ENCODE results near the gene EDAR. TPM values are rescaled to one million over a fixed set of nuclear protein-coding genes. Genes with fewer than 3 reads are reported as not detected.

The EDAR gene
- total RNA-seq, 4 donors from 2014 or later, result 0.38 to 5.0 (median 0.88) TPM; not detected in 1

GRCh38 chr2:109029490-109030201, 40.6 kb upstream of the EDAR start:
- Histone ChIP-seq H3K27ac (peak overlapping the region in 1 of 4 donors; percentile 84), H3K4me3 (no peak overlapping the region)

GRCh38 chr2:109028738-109029489, 39.9 kb upstream of the EDAR start:
- DNase-seq, result no peak
- no peaks in the 10 kb centered on the region for H3K36me3 ChIP-seq
- H3K4me3 ChIP-seq, result no peak overlapping the region
- no peak overlapping the region for H3K27ac ChIP-seq
- H3K27me3 ChIP-seq, result no peaks in the 10 kb centered on the region
- TF ChIP-seq, protein P1, sequence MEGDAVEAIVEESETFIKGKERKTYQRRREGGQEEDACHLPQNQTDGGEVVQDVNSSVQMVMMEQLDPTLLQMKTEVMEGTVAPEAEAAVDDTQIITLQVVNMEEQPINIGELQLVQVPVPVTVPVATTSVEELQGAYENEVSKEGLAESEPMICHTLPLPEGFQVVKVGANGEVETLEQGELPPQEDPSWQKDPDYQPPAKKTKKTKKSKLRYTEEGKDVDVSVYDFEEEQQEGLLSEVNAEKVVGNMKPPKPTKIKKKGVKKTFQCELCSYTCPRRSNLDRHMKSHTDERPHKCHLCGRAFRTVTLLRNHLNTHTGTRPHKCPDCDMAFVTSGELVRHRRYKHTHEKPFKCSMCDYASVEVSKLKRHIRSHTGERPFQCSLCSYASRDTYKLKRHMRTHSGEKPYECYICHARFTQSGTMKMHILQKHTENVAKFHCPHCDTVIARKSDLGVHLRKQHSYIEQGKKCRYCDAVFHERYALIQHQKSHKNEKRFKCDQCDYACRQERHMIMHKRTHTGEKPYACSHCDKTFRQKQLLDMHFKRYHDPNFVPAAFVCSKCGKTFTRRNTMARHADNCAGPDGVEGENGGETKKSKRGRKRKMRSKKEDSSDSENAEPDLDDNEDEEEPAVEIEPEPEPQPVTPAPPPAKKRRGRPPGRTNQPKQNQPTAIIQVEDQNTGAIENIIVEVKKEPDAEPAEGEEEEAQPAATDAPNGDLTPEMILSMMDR (IDR thresholded peaks at IDR 0.05), result no peak
- no peak for TF ChIP-seq POLR2A (IDR thresholded peaks at IDR 0.05)
- H3K9me3 ChIP-seq, result no peaks in the 10 kb centered on the region
- H3K4me1 ChIP-seq, result peaks cover 0 to 5% (median 0%) of the 10 kb centered on the region in 4 donors

More at GRCh38 chr2:109029490-109030201, 40.6 kb upstream of the EDAR start:
- peaks cover 0 to 5% (median 0%) of the 10 kb centered on the region in 4 donors for H3K4me1 ChIP-seq
- TF ChIP-seq, protein P1 (IDR thresholded peaks at IDR 0.05), result no peak
- TF ChIP-seq POLR2A (IDR thresholded peaks at IDR 0.05), result no peak
- no peaks in the 10 kb centered on the region for H3K9me3 ChIP-seq
- DNase-seq, result no peak
- H3K27me3 ChIP-seq, result no peaks in the 10 kb centered on the region
- no peaks in the 10 kb centered on the region for H3K36me3 ChIP-seq

DNA sequence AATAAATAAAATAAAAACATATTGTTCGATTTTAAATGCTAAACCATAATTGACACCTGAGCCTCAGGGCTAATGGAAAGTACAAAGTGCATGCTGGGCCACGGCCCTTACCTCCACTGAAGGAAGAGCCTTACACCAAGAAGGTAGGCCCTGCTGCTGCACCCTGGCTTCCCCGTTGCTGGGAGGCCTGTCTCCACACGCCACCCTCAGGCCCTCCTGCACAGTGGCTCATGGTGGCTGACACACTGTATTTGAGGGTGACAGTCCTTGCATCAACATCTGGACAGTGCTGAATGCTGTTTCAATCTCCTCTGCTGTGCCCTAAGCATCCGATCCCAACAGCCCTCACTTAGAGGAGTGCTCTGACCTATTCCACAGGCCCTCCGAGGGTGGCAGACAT, 39.3 kb upstream of the EDAR start:
- H3K9me3 ChIP-seq, result no peaks in the 10 kb centered on the region
- TF ChIP-seq, protein P1 (IDR thresholded peaks at IDR 0.05), result no peak
- no peak for TF ChIP-seq POLR2A (IDR thresholded peaks at IDR 0.05)
- no peaks in the 10 kb centered on the region for H3K36me3 ChIP-seq
- H3K27me3 ChIP-seq, result no peaks in the 10 kb centered on the region
- DNase-seq, result no peak
- peaks cover 0 to 5% (median 0%) of the 10 kb centered on the region in 4 donors for H3K4me1 ChIP-seq
- no peak overlapping the region for H3K4me3 ChIP-seq
- no peak overlapping the region for H3K27ac ChIP-seq

DNA sequence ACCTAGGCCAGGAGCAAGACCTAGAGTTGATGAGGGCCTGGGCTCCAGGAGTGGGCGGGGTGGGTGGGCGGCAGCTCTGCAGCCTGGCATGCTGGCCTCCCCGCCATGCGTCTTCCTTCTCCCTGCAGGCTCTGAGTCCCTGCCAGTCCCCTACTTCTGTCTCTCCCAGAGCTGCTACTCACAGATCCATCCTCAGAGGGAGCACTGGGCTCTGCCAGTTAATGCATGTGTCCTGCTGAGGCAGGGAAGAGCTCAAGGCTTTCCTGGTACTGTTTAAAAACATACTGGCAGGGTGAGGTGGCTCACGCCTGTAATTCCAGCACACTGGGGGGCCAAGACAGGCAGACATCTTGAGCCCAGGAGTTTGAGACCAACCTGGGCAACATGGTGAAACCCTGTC, 38.7 kb upstream of the EDAR start:
- no peaks in the 10 kb centered on the region for H3K36me3 ChIP-seq
- TF ChIP-seq, protein P1 (IDR thresholded peaks at IDR 0.05), result no peak
- no peak for TF ChIP-seq POLR2A (IDR thresholded peaks at IDR 0.05)
- no peak overlapping the region for H3K27ac ChIP-seq
- H3K4me3 ChIP-seq, result no peak overlapping the region
- H3K4me1 ChIP-seq, result peaks cover 0 to 5% (median 0%) of the 10 kb centered on the region in 4 donors
- H3K9me3 ChIP-seq, result no peaks in the 10 kb centered on the region
- DNase-seq, result no peak
- H3K27me3 ChIP-seq, result no peaks in the 10 kb centered on the region

DNA sequence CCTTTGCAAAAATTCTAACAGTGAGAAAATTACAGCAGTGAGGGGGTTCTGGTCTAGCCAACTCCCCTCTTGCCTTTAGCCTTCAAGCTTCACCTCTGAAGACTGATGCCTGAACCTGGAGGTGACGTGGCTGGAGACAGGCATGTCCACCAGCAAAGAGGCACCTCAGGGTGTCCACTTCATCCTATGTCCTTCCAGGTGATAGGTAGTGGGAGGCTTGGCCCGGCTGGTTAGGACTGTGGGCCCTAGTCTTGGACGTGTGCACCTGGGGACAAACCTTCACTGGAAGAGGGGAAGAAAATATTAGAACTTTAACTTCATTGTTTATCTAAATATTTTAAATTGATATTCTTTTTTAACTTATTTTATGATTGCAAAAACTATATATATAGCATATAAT, 35.5 kb upstream of the EDAR start:
- no peak for TF ChIP-seq POLR2A (IDR thresholded peaks at IDR 0.05)
- TF ChIP-seq, protein P1 (IDR thresholded peaks at IDR 0.05), result no peak
- no peaks in the 10 kb centered on the region for H3K27me3 ChIP-seq
- H3K9me3 ChIP-seq, result no peaks in the 10 kb centered on the region
- H3K27ac ChIP-seq, result no peak overlapping the region
- H3K36me3 ChIP-seq, result no peaks in the 10 kb centered on the region
- H3K4me3 ChIP-seq, result no peak overlapping the region
- no peaks in the 10 kb centered on the region for H3K4me1 ChIP-seq
- no peak for DNase-seq

All from Peyer's patch (tissue), 4 donors.